NCI-H2029 treated with DMSO at 0.1 percent for 48 hours (cell line): Measurements from ENCODE around the gene SLC4A8.

Experiments
- DNase-seq: peaks from one replicate; lab custom pipeline; 2025; lab: John Stamatoyannopoulos, UW

SLC4A8 gene

DNA sequence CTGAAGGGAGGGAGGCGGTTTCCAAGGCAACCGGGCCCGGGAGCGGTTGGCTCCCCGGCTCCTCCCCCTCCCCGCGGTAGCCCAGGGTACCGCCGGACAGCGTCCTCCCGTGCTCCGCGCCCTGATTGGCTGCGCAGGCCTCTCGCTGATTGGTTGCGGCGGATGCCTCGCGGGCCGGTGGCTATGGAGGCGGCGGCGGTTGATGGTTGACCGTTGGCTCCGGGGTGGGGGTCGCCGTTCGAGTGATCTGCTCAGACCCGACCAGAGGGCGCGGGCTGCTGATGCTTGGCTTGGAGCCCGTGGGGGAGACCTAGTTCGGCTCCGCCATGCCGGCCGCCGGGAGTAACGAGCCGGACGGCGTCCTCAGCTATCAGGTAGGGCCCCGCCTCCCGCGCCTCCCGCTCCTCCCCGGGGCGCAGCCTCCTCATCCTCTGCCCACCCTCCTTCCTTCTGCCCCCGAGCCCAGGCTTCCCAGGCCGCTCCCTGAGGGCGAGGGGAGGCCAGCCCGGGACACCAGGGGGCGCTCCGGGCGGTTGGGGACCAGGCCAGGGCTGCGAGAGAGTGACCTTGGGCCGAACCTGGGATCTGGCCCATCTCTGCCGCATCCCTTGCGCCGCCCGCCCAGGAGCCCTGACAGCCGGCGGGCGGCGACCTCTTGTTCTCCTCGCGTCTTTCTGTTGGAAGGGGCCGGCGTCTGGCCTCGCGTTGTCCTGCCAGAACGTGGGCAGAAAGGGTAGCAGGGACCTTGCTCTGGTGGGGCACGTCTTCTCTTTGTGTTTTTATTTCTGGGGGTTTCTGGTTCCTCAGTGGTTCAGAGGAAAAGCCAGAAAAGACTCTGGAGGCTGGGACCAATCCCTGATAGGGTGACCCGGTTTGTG lies at the start of gene SLC4A8:
SLC4A8 (plus strand) TSS at position 170 of the 878 bp plus-strand sequence; CDS start at position 327, 157 bp downstream.
- peak; percentile 73 for DNase-seq

DNA sequence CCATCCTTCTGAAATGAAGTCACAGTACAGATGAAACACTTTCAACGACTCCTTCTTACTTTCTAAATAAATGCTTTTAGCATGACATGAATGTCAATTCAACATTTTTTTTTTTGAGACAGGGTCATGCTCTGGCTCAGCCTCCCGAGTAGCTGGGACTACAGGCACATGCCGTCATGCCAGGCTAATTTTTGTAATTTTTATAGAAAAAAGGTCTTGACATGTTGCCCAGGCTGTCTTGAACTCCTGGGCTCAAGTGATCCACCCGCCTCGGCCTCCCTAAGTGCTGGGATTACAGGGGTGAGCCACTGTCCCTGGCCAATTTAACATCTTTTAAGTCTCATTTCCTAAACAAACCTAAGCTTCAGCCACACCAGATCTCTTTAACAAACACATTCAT lies 49.8 kb upstream of the SLC4A8 start:
- no peak for DNase-seq

DNA sequence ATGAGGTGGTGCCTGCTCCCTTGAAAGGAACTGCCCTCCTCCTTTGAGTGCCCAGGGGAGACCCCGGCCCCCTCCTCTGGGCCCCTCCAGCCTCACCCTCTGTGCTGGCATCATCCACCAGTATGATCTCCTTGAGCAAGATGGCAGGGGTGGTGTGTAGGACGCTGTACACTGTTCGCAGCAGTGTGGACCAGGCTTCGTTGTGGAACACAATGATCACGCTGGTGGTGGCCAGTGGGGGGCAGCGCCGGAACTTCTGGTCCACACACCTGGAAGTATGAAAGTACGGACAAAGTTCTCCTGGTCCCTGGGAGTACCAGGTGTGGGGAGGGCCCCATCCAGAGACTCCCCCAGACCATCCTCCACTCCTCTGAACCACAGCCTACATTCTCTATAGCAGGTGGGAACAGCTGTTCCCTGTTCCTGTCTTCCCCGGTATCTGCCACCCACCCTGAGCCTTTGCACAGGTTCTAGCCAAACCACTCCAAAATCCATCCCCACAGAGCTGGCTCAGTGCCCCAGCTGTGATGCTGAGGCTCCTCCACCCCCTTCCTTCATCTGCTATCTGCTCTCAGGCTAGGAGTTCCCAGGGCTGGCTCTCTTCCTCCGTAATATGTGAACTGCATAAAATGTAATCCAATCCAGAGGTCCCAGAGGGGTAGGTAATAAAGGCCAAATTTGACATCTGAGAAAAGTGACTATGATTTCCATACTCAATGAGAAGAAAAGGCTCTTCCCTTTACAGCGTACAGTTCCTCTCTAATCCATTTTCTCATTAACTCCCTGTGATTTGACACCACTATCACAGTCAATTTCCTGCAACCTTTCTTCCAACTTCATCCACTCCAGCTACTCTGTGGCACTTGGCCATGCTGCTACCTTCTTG lies 47.3 kb upstream of the SLC4A8 start:
- no peak for DNase-seq

DNA sequence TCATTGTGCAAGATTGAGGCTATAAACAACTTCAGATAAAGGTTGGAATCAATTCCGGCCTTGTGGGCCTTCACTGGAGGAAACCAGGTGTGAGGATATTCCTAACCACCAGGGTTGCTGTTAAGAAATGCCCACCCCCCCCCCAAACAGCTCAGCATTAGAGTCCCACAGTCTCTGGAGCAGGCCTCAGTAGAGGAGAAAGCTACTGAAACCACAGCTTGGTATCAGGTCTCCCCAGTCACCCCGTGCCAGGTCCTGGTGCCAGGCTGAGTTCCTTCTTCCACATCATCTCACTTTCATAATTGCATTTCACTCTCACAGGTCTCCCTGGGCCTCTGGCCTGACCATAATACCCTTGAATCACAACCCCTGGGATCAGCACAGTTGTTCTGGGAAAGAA lies 45.9 kb upstream of the SLC4A8 start:
- no peak for DNase-seq

DNA sequence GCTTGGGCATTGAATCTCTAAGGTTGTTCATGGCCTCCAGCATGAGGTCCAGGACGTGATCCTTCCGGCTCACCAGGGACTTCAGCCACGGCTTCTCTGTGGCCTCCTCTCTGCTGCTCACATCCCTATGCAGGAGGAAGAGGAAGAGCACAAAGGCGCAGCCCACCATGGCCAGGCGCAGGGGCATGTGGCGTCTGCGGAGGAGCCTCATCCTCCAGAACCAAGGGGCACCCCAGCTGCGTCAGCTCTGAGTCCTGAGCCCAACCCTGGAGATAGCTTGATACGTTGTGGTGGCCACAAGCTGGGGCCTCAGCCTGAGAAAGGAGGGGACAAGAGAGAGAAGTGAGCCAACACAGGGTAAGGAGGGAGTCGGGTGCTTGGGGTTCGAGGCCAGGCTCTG lies 45.1 kb upstream of the SLC4A8 start:
- no peak for DNase-seq

DNA sequence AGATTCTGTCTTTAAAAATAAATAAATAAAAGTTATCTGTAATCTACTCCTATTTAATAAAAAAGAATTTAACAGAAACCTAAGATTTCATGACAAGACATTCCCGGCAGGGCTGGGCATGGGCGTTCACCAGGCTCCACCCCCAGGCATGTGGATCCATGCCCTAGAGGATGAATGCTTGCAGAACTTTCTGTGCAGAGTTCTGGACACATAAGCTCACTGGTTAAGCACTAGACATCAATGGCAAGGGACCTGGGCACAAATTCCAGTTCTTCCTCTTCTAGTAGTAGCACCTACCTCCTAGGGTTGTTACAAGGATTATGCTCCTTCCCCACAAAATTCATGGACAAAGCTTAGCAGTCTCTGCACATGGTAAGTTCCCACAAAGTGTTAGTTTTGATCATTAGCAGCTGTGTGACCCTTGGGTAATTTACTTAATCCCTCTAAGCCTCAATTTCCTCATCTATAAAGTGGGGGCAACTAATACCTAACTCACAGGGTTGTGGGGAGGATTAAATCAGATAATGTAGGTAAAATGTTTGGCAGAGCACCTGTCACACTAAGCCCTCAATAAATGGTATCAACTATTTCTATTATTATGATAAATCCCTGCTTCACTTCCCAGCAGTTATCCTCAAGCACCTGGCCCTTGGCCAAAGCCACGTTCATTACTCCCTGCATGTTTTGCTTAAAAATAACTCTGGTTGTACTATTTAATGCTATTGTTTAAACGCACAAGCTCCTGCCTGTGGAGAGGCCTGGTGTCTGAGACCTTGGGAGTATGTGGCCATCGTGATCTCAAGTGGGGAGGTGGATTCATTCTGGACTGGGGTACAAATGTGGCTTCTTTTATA lies 43.2 kb upstream of the SLC4A8 start:
- DNase-seq, result no peak

DNA sequence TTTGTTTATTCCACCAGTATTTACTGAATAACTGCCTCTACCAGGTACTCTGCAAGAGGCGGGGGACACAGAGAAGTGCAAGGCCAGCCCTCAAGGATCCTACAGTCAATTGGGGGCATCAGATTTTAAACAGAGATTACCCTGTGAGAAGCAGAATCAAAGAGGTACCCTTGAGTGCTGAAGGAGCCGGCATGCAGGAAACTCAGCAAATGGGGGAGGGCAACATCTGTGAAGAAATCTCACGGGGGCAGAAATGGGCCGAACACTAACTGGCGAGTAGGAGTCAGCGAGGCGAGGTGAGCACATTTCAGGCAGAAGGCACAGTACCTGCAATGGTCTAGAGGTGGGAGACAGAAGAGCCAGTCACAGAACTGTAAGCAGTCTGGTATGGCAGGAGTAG lies 42.5 kb upstream of the SLC4A8 start:
- no peak for DNase-seq

DNA sequence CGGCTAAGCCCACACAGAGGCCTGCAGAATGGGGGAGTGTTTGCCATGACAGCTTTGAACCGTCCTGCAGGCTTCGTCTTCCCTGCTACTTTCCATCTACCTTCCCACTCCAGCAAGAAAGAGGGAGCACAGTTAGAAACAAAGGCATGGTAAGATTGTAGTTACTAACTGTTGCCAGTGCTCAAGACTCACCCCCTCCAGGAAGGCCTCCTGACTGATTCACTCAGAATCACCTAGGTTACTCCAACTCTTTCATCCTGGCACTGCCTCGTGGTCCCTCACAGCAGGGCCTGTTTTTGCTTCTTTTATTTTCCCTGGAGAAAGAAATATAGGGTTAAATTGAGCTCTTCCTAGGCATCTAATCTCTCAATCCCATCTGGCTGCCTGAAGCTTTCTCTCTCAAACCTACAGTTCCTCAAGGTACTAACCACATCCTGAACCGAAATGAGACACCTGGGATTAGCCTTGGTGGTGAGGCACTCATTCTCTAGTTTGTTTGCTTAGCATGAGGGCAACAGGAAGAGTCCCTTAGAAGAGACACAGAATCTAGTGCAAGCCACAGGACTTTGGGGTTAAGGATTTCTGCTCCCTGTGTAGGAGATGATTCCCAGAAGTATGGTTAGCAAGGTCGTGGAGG lies 41.2 kb upstream of the SLC4A8 start:
- peak; percentile 68 for DNase-seq

DNA sequence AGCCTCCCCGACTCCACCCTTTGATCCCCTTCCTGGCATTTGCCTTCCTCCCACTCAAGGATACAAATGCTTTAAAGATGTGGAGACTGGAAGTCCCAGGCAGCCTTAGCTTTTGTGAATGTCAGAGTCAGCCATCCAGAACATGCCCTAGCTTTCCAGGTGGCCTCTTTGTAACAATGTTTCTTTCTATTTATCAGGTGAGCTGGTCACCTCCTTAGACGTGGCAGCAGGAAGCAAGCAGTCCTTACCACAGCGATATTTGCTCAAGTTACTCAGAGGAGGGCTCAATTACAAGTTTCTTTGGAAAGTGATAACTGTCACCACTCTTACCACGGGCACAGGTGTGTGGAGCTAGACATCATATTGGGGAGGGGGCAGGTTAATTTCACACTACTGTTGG lies 38.3 kb upstream of the SLC4A8 start:
- peak; percentile 30 for DNase-seq

DNA sequence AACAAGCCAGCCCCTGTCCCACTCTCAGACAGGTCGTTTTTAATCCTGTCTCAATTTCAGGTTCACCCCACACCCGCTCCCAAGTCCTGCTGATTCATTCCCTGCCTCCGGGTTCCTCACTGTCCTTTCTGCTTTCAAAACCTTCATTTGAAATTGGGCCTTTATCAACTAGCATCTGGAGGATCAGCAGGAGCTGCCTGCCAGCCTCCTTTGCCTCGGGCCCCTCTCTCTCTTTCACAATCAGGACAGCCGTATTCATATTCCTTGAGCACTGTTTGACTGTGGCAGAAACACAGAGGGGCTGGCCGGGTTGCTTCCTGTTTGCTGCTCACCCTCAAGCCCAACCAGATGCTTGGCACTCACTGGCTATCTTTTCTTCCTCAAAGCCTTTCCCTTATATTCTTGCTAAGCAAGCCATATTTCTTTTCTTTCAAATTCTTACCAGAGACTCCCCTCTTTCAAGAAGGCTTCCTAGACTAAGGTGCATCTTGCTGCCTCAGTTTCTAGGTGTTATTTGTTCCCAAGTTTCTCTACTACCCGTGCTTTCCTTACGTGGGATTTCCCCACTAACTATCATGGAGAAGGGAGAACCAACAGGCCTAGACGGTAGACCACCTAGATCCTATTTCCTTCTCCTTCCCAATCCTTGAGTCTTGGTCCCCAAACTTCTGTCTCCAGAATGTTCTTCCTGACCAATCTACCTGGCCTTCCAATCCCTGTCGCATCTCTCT lies 36.4 kb upstream of the SLC4A8 start:
- no peak for DNase-seq

DNA sequence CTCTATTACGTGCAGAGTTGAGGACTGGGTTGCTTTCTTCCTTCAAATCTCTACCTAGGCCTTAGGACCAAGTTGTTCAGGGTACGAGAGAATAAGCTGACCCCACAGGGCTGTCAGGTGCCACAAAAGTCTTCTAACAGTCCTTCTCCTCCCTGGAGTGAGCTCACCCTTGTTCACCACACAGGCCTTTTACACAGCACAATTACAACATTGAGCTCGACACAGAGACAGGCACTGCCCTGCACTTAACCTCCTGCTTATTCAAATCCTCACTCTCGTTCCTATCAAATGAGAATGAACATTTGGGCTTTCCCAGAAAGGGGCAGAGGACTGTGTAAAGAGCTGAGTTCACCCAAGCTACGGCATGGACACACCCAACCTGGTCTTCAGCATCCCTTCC lies 35.8 kb upstream of the SLC4A8 start:
- DNase-seq, result no peak

DNA sequence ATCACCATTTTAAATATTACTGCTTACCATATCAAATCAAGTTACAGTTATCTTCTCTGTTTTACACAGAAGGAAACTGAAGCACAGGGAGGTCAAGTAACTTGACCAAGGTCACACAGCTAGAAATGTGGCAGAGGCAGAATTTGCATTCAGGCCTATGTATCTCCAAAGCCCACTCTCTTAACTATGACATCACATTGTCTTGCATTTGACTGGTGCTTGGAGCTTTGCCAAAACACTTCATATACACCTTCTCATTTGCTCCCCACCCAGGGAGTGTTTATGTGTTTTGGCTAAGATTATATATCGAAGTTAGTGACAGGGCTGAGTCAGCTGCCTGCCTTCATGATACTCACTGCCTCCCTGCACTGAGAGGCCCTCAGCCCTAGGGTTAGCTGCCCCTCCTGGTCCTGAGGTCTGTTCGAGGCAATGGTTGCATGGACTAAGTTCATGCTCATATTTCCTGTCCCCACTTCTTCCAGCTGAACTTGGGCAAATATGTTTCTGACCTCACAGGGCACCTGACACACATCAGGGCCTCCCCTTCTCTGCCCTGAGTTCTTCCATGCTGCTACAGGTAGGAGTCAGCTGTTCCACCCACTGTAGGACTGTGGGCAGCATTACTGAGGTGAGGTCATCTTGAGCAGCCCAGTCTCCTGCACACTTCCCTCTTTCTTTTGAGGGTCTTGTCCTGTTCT lies 35.2 kb upstream of the SLC4A8 start:
- no peak for DNase-seq

DNA sequence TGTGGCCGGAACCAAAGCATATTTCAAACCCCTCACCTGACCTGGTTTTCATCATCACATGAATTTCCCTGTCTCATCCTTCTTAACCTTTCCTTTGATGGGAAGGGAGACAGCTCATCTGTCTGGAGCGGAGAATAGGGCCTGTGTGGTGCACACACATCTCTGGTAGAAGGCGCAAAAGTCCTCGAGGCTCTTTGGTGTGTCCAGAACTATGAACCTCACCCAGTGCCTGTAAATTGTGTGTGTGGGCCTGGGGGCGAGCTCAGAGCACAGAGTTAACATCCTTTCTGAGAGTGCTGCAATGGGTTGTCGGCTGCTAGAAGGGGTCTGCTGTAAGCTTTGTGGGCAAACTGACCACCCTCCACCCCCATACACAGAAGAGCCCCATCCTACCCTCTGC lies 34.2 kb upstream of the SLC4A8 start:
- DNase-seq, result no peak

DNA sequence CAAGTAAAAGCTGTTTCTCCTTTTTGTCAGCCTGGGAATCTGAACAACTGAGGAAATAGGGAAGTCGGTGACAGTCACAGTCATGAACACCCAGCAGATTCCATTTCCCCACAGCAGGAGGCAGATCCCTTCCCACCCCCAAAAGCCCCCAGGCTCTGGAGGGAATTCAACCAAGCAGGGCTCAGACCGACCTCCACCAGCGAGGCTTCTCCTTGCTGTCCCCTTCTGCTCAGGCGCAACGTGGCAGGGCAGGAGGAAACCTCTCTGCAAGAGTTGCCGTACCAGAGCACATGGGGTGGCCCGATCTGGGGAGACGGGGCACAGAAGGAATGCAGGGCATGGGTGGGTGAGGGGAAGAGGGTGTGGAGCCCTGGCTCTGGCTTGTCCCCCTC lies 33.7 kb upstream of the SLC4A8 start:
- DNase-seq, result no peak

DNA sequence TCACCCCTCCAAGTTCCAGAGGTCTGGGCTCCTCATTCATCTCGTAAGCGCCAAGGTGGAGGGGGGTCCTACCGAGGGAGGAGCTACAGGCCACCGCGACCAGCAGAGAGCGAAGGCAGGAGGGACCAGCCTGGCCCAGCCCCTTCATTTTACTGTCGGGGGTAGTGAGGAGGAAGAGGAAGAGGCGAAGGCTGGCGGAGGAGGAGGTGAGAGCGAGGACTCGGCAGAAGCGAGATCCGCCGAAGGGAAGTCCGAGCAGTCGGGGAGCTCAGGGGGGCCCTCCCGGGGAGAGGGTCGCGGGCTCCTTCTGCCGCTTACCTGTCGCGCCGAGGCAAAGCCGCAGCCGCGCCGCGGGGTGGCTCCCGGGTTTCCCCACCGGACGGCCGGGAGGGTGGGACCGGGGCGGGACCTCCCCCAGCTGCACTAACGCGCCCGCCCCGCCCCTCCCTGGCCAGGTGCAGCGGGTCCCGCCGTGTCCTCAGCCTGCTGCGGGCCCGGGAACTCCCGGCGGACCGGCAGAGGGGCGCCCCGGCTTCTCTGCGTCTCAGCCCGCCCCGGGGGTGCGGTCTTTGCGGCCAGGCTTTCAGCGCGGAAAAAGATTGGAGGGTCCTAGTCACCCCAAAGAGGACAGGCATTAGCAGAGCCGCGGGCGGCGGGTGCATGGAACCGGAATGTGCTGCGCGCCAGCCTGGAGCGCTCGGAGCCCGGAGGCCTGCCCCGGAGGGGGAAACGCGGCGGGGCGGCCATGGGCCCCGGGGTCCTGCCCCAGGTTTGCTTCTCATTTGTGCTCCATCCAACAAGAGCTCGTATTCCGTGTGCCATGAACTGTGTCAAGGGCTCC lies 33.1 kb upstream of the SLC4A8 start, which contains the start of gene GALNT6:
GALNT6 (minus strand) TSS at position 124 of the 841 bp plus-strand sequence. CDS start 11,625 bp downstream, outside the sequence.
- DNase-seq, result no peak

DNA sequence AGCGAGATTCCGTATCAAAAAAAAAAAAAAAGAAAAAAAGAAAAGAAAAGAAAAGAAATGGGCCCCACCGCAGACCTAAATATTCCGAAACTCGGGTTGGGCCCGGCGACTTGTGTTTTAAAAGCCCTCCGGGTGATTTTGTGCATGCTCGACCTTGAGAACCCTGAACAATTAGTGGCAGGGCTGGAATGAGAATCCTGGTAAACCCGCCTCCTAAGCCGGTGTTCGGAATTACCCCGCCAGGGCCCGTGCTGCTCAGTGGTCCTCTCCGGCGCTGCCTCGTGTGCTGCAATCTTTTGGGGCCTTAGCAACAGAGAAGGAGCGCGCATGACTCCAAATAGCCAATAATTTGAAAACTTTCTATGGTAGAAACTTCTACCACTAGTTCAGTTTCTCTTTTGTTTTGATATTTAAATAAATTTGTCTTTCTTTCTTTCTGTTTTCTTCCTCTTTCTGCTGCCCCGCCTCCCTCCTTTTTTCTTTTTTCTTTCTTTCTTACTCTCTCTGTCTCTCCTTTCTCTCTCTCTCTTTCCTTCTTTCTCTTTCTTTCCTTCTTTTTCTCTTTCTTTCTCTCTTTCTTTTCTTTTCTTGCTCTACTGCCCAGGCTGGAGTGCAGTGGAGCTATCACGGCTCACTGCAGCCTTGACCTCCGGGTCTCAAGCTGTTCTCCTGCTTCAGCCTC lies 31.9 kb upstream of the SLC4A8 start:
- DNase-seq, result no peak

DNA sequence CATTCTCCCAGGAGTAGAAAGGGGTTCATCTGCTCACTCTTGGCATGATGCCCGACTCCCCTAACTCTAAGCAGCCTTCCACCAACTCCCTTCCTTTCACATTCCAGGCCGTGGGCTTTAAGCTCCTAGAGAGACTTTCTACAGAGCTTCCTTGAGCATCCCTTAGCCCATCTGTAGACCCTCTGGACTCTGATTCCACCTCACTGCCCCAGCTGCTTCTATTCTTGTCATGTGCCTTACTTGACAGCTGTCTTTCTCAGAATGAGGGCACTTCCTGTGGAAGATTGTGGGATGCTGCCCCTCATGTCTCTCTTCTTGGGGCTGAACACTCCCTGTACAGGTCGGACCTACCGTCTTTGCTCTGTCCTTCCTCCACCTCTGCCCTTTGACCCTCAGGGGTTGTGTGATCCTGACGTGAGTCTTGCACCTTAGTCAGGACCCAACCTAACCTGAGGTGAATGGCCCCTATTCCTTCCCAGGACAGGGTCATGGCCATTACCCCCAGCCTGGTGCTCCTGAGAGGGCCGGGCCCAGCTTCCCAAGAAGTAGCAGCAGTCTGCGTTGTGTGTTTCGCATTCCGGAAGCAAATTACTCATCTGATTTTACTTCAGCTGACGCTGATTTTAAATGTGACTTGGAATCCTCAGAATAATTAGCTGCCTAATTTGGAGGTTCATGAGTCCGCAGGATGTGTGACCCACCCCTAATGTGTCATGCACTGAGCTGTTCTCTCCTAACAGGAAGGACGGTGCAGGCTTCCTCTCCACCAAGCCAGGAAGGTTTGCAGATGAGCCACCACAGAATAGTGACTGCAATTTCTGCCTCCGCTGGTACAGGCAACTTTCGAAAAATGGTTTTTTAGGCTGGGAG lies 30.7 kb upstream of the SLC4A8 start:
- DNase-seq, result no peak
